ENCODE data around the gene DAW1. TPM values are rescaled to one million over a fixed set of nuclear protein-coding genes. Genes with fewer than 3 reads are reported as not detected.

Gene DAW1
- total RNA-seq, 3 donors from 2014 or later = not detected

DNA sequence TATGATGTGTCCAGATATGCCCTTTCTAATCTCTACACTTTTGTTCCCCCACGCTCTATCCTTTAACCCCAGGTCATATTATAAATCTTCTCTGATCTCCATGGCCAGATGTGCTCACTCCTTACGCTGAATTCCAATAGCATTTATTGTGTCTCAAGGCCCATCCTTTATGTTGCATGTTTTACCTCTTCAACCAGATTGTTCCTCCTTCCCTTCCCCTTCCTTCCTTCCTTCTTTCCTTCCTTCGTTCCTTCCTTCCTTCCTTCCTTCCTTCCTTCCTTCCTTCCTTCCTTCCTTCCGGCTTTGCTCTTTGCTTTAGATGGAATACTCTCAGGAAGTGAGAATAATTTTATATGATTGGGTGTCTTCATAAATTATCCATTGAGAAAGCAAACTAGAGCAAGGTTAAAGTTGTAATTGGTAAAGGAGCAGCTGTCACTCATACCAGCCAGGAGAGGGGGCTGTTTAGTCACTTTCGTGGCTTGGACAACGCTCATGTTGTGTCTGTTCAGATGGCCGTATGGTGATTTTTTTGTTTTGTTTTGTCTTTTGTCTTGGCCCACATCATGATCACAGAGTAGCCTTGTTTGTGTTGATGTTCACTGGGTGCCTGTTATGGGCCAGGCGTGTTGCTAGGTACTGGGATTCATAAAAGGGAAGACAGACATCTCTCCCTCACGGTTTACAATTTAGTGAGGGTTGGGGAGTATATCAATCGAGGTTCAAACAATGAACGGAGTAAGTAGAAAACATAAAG lies 68.0 kb downstream of the DAW1 start:
- Histone ChIP-seq H3K4me1 (no peaks in the 10 kb centered on the region), H3K27me3 (no peaks in the 10 kb centered on the region), H3K36me3 (no peaks in the 10 kb centered on the region), H3K4me3 (no peak overlapping the region), H3K27ac (no peak overlapping the region), H3K9me3 (no peaks in the 10 kb centered on the region)
- intact Hi-C loops (cut with DNase I; ENCODE audit: low total_unique reads) = no loop called here
- no peak for TF ChIP-seq POLR2AphosphoS5 (IDR thresholded peaks at IDR 0.05)
- TF ChIP-seq POLR2A (IDR thresholded peaks at IDR 0.05) = no peak
- TF ChIP-seq, protein P1, sequence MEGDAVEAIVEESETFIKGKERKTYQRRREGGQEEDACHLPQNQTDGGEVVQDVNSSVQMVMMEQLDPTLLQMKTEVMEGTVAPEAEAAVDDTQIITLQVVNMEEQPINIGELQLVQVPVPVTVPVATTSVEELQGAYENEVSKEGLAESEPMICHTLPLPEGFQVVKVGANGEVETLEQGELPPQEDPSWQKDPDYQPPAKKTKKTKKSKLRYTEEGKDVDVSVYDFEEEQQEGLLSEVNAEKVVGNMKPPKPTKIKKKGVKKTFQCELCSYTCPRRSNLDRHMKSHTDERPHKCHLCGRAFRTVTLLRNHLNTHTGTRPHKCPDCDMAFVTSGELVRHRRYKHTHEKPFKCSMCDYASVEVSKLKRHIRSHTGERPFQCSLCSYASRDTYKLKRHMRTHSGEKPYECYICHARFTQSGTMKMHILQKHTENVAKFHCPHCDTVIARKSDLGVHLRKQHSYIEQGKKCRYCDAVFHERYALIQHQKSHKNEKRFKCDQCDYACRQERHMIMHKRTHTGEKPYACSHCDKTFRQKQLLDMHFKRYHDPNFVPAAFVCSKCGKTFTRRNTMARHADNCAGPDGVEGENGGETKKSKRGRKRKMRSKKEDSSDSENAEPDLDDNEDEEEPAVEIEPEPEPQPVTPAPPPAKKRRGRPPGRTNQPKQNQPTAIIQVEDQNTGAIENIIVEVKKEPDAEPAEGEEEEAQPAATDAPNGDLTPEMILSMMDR (IDR thresholded peaks at IDR 0.05) = no peak
- no peak for DNase-seq (ENCODE audit: low spot score in 2 of 2)

DNA sequence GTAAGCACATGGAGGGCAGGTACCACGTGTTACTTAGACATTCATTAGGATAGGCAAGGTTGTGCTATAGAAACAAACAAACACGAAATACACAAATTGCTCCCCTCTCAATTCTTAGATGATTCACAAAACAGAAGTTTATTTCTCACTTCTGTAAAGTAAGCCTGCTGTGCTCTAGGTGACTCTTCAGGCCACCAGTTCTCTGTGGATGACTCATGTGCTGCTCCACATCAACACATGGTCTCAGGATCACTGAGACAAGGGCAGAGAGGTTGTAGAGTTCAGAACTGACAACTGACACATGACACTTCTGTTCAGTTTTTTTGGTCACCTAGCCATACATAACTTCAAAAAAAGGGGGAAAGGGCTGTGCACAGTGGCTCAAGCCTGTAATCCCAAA lies 70.6 kb downstream of the DAW1 start:
- DNase-seq (ENCODE audit: low spot score in 2 of 2) = no peak
- intact Hi-C loops (cut with DNase I; ENCODE audit: low total_unique reads) = no loop called here
- TF ChIP-seq, protein P1 (IDR thresholded peaks at IDR 0.05) = no peak
- TF ChIP-seq POLR2A (IDR thresholded peaks at IDR 0.05) (no peak), POLR2AphosphoS5 (IDR thresholded peaks at IDR 0.05) (no peak)
- H3K9me3 ChIP-seq = no peaks in the 10 kb centered on the region
- no peak overlapping the region for H3K4me3 ChIP-seq
- H3K27me3 ChIP-seq = no peaks in the 10 kb centered on the region
- no peaks in the 10 kb centered on the region for H3K4me1 ChIP-seq
- no peak overlapping the region for H3K27ac ChIP-seq
- H3K36me3 ChIP-seq = no peaks in the 10 kb centered on the region

DNA sequence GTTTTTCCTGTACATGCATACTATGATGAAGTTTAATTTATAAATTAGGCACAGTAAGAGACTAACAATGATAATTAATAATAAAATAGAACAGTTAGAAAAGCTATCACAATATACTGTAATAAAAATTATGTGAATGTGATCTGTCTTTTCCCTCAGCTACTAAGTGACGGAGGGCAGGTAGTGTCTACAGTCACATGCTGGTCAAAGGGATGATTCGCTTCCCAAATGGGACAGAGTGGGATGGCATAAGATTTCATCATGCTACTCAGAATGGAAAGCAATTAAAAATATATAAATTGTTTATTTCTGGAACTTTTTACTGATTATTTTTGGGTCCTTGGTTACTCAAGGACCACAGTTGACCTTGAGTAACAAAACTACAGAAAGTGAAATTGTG lies 71.5 kb downstream of the DAW1 start:
- Histone ChIP-seq H3K4me3 (no peak overlapping the region), H3K36me3 (no peaks in the 10 kb centered on the region), H3K27me3 (no peaks in the 10 kb centered on the region), H3K27ac (no peak overlapping the region), H3K9me3 (no peaks in the 10 kb centered on the region), H3K4me1 (no peaks in the 10 kb centered on the region)
- DNase-seq (ENCODE audit: low spot score in 2 of 2) = no peak
- TF ChIP-seq, protein P1 (IDR thresholded peaks at IDR 0.05) = no peak
- no peak for TF ChIP-seq POLR2A (IDR thresholded peaks at IDR 0.05)
- no peak for TF ChIP-seq POLR2AphosphoS5 (IDR thresholded peaks at IDR 0.05)
- intact Hi-C loops (cut with DNase I; ENCODE audit: low total_unique reads) = no loop called here

DNA sequence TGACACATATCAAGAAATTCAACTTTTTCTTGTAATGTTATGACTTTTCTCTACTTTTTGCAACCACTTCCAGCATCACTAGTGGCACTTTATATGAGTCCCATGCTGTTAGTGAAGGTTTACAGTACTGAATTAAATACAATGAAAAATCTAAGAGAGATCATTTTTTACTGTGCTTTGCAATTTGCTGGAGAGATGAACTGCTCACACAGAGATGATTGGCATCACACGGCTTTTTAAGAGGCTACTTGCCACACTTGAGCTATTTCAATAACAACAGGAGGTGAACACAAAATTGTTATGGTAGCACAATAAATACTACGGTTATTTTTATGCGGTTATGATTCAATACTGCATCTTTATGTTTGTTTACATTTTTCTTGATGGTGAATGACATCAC lies 88.9 kb downstream of the DAW1 start:
- Histone ChIP-seq H3K4me3 (no peak overlapping the region), H3K27ac (no peak overlapping the region), H3K27me3 (no peaks in the 10 kb centered on the region), H3K4me1 (no peaks in the 10 kb centered on the region), H3K36me3 (no peaks in the 10 kb centered on the region), H3K9me3 (no peaks in the 10 kb centered on the region)
- no peak for TF ChIP-seq POLR2A (IDR thresholded peaks at IDR 0.05)
- TF ChIP-seq POLR2AphosphoS5 (IDR thresholded peaks at IDR 0.05) = no peak
- TF ChIP-seq, protein P1 (IDR thresholded peaks at IDR 0.05) = no peak
- DNase-seq (ENCODE audit: low spot score in 2 of 2) = no peak
- intact Hi-C loops (cut with DNase I; ENCODE audit: low total_unique reads) = no loop called here

GRCh38 chr2:227971619-227972230 lies 100.3 kb downstream of the DAW1 start:
- Histone ChIP-seq H3K4me3 (no peak overlapping the region), H3K27me3 (no peaks in the 10 kb centered on the region), H3K4me1 (no peaks in the 10 kb centered on the region), H3K27ac (no peak overlapping the region), H3K9me3 (no peaks in the 10 kb centered on the region), H3K36me3 (no peaks in the 10 kb centered on the region)
- TF ChIP-seq POLR2AphosphoS5 (IDR thresholded peaks at IDR 0.05) (no peak), POLR2A (IDR thresholded peaks at IDR 0.05) (no peak)
- TF ChIP-seq, protein P1 (IDR thresholded peaks at IDR 0.05) = no peak
- intact Hi-C loops (cut with DNase I; ENCODE audit: low total_unique reads) = no loop called here
- no peak for DNase-seq (ENCODE audit: low spot score in 2 of 2)
